Activated CD8-positive, alpha-beta memory T cell treated with anti-CD3 and anti-CD28 coated beads, Interleukin-2, amount 50 U/mL, for 1 hour (primary cell): Measurements from ENCODE around the gene ABO.
"Not testable (repeated sequence)": the region's sequence is repeated elsewhere in the genome, so short reads cannot be mapped to it uniquely, and the experiment has no call there.

Source experiments
- DNase-seq: peaks from one replicate; pipeline ENCODE4 v3.0.0-alpha.2; 2020; ENCODE audit errors: extremely low read depth

ABO gene

GRCh38 chr9:133263557-133263956 is 11.4 kb downstream of the ABO start:
- no peak for DNase-seq

DNA sequence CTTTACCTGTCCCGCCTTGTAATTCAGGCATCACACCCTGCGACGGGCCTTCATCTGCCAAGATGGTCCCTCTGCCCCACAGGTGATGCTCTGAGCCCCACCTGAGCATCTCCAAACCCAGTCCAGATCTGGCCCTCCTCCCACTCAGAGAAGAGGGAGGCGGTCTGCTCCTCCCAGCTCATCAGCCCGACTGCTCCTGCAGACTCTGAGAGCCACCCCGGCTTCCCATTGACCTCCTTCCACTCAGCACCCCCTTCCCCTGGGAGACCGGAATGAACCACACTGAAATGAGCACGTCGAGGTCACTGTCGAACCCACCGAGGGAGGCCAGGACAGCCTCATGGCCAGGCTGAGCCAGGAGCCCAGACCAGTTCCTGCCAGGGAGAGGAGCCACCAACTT is 12.8 kb downstream of the ABO start:
- DNase-seq = no peak

DNA sequence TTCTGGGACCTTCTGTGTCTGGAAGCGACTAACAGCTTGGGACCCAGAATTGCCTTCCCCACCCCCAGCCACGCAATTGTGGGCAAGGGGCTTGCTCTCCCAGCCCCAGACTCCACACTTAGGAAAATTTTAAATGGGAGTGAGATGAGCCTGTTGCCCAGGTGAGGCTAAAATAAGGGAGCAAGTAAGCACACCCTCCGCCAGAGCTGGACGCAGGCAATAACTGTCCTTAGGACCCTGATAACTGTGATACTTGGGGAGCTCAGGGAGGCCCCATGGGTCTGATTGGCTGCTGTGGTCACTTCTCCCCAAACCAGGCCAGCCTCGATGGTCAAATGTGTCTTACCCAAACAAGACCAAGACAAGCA is 13.3 kb downstream of the ABO start:
- no peak for DNase-seq

GRCh38 chr9:133261103-133261752 is 13.8 kb downstream of the ABO start:
- DNase-seq = no peak

- DNase-seq = no peak
Observed at GRCh38 chr9:133260334-133261102, 14.5 kb downstream of the ABO start.

GRCh38 chr9:133258061-133259015 is 16.7 kb downstream of the ABO start:
- no peak for DNase-seq

GRCh38 chr9:133257465-133257956 is 17.5 kb downstream of the ABO start:
- no peak for DNase-seq

DNA sequence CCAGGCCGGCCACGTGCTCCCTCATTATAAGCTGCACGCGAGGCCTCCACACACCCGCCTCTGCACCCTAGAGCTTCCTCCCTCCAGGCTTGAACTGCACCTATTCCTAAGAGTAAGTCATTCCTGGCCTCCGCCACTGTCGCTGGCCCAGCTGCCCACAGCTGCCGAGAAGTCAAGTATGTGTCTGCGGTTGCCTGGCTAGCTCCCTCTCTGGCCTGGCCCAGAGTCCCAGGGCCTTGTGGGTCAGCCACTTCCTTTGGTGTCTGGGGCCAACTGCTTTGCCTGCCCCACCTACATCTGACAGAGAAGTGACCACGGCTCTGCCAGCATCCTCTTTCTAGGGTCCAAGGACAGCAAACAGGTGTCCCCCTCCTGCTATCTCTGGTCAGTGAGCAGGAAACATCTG is 18.3 kb downstream of the ABO start:
- DNase-seq = no peak

GRCh38 chr9:133256136-133256461 is 18.9 kb downstream of the ABO start:
- no peak for DNase-seq

DNA sequence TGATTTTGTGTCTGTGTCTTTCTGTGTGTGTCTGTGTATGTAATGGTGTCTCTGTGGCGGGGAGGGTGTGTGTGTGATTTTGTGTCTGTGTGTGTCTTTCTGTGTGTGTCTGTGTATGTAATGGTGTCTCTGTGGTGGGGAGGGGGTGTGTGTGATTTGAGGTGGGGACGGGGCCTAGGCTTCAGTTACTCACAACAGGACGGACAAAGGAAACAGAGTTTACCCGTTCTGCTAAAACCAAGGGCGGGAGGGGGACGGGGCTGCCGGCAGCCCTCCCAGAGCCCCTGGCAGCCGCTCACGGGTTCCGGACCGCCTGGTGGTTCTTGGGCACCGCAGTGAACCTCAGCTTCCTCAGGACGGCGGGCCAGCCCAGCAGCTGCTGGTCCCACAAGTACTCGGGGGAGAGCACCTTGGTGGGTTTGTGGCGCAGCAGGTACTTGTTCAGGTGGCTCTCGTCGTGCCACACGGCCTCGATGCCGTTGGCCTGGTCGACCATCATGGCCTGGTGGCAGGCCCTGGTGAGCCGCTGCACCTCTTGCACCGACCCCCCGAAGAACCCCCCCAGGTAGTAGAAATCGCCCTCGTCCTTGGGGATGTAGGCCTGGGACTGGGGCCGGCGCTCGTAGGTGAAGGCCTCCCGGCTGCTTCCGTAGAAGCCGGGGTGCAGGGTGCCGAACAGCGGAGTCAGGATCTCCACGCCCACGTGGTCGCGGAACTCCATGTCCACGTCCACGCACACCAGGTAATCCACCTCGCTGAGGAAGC is 19.4 kb downstream of the ABO start:
- no peak for DNase-seq

DNA sequence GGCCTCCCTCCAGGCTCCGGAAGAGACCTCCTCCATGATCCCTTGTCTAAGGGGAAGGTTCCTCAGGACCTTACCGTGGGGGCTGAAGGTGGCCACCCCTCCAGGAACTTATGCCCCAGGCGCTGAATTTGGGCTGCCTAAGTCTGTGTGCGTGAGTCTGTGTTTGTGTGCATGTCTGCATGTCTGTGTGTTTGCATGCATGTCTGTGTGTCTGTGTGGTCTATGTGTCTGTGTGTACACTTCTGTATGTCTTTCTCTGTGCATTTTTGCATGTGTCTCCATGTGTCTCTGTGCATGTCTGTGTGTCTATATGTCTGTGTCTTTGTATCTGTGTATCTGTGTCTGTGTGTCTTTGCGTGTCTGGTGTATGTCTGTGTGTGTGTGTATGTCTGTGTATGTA is 20.5 kb downstream of the ABO start:
- DNase-seq = no peak

DNA sequence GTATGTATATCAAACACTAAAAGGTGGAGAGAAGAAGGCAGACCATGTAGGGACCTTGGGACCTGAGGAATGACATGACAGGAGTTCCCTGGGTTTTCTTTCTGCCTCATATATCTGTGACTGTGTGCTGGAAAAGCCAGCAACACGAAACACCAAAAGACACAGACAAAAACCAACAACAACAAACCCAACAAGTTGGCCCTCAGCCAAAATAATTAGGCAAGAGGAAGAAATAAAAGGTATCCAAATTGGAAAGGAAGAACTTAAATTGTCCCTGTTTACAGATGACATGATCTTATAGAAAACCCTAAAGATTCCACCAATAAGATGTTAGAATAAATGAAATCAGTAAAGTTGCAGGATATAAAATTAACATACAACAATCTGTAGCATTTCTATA is 21.7 kb downstream of the ABO start:
- no peak for DNase-seq

- DNase-seq = no peak
Observed at GRCh38 chr9:133252301-133253020, 22.5 kb downstream of the ABO start.

DNA sequence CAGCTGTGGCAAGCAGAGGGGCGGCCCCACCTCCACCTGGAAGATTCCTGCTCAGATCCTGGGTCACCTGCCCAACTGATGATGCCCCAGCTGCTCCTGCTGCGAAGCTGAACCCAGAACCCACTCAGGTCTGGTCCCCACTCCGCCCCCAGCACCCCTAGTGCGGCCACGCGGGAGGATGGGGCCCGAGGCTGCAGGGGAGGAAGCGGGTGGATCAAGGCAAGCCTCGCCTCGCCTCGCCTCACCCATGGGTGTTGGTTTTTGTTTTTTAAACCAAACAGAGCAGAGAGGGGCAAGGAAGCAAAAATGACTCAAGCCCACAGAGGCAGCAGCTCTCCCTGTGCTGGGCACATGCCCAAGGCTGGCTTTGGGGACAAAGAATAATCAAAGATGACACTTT is 23.2 kb downstream of the ABO start:
- DNase-seq = no peak

DNA sequence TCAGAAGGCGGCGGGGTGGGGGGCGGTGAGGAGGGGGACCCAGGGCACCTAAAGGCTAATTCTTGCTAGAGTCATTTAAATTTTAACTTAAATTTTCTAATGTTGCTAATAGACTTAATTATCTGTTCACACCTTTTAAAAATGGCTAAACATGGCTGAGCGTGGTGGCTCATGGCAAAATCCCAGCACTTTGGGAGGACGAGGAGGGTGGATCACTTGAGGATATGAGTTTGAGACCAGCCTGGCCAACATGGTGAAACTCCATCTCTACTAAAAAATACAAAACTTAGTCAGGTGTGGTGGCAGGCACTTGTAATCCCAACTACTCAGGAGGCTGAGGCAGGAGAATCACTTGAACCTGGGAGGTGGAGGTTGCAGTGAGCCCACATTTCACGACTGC is 23.8 kb downstream of the ABO start:
- DNase-seq = not testable (repeated sequence)

DNA sequence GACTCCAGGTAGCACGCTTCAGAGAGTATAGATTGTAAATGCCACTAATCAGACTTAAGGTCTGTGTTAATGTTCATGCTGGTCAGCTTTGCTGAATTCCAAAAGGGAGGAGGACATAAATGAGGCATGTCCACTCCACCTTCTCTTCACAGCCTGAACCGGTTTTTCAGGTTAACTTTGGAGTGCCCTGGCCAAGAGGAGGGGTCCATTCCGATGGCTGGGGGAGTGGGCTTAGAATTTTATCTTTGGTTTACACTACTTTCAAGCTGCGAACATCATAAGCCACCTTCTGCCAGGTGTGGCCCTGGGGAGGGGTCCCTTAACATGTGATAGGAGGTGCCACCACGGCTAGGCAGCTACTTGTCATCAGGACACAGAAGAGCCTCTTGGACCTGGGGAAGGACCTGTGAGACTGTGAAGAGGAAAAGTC is 24.2 kb downstream of the ABO start:
- no peak for DNase-seq

DNA sequence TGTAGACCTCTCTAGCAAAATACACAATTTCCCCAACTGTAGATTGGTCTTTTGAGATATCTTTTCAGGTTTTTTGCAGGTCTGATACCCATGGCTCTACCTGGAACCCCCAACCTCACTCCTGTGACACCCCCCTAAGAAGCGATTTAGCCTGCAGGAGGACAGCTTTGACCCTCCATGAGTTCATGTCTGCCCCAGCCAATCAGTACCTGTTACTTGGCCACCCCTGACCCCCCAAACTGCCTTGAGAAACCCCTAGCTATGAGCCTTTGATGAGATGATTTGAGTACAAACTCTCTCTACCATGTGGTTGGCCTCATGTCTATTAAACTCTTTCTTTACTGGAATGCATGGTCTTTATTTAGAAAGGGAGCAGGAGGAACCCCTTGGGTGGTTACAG is 25.7 kb downstream of the ABO start:
- DNase-seq = no peak

DNA sequence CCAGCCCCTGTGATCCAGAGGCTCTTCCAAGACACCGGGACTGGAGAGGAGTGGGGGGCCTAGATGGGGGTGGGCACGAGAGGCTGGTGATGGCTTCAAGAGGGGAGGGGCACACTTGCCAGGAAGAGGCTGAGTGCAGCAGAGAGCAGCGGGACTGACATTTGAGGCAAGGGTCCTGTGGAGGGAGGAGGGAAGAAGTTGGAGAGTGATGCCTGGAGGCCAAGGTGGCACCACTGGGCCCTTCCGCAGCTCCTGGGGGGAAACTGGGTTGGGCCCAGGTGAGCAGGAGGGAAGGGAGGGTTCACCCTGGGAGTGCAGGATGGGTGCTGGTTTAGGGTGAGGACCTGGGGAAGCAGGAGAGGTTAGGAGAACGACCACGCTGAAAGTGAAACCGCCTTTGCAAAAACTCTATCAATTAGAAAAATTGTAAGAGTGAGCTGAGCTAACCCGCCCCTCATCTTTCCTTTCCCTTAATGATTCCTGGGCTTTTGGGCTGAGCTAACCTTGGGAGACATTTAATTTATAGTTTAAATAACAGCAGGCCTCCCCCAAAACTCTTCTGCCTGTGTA is 26.2 kb downstream of the ABO start:
- DNase-seq = no peak

DNA sequence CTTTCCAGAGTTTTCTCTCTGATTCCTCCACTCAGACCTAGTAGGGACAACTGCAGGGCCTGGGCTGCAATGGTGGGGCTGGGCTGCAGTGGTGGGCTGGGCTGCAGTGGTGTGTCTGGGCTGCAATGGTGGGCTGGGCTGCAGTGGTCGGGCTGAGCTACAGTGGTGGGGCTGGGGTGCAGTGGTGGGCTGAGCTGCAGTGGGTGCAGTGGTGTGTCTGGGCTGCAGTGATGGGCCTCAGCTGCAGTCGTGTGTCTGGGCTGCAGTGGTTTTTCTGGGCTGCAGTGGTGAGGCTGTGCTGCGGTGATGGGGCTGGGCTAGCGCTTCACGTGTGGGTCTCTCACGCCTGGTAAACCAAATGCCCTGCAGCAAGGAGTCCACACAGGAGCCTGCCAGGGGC is 27.4 kb downstream of the ABO start:
- no peak for DNase-seq

- no peak for DNase-seq
Observed at GRCh38 chr9:133246991-133247390, 28.0 kb downstream of the ABO start.

GRCh38 chr9:133246562-133246961 is 28.4 kb downstream of the ABO start:
- no peak for DNase-seq
